ENCODE data around the gene MRRF.

The MRRF gene

GRCh38 chr9:122277285-122277897 is 12.7 kb downstream of the MRRF start:
- no peak overlapping the region for H3K4me3 ChIP-seq (ENCODE audit: low read depth, low read length)
- no peak for DNase-seq (ENCODE audit: low read depth)
- TF ChIP-seq, protein P1, sequence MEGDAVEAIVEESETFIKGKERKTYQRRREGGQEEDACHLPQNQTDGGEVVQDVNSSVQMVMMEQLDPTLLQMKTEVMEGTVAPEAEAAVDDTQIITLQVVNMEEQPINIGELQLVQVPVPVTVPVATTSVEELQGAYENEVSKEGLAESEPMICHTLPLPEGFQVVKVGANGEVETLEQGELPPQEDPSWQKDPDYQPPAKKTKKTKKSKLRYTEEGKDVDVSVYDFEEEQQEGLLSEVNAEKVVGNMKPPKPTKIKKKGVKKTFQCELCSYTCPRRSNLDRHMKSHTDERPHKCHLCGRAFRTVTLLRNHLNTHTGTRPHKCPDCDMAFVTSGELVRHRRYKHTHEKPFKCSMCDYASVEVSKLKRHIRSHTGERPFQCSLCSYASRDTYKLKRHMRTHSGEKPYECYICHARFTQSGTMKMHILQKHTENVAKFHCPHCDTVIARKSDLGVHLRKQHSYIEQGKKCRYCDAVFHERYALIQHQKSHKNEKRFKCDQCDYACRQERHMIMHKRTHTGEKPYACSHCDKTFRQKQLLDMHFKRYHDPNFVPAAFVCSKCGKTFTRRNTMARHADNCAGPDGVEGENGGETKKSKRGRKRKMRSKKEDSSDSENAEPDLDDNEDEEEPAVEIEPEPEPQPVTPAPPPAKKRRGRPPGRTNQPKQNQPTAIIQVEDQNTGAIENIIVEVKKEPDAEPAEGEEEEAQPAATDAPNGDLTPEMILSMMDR (IDR thresholded peaks at IDR 0.05; ENCODE audit: insufficient read depth, low read depth, low read length, missing control alignments), result no peak

GRCh38 chr9:122281368-122281767 is 16.7 kb downstream of the MRRF start:
- H3K4me3 ChIP-seq (ENCODE audit: low read depth, low read length), result no peak overlapping the region
- TF ChIP-seq, protein P1 (IDR thresholded peaks at IDR 0.05; ENCODE audit: insufficient read depth, low read depth, low read length, missing control alignments), result no peak
- no peak for DNase-seq (ENCODE audit: low read depth)

DNA sequence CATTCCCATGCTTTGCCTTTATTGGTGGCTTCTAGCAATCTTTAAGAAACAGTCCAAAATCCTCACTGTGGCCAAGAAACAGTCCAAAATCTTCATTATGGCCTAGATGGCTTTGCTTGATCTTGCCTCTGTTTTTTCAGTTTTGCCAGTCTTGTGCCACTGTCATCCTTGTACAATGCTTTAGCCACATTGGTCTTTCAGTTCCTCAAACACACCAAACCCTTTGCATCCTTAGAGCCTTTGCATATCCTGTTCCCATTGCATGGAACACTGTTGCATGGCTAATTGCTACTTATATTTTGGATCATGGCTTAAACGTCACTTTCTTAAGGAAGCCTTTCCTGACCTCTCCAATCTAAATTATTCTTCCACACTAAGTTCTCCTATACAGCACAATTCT is 22.1 kb downstream of the MRRF start:
- H3K4me3 ChIP-seq (ENCODE audit: low read depth, low read length), result no peak overlapping the region
- TF ChIP-seq, protein P1 (IDR thresholded peaks at IDR 0.05; ENCODE audit: insufficient read depth, low read depth, low read length, missing control alignments), result no peak
- peak; percentile 18 for DNase-seq (ENCODE audit: low read depth)

GRCh38 chr9:122287214-122287720 is 22.6 kb downstream of the MRRF start:
- no peak overlapping the region for H3K4me3 ChIP-seq (ENCODE audit: low read depth, low read length)
- TF ChIP-seq, protein P1 (IDR thresholded peaks at IDR 0.05; ENCODE audit: insufficient read depth, low read depth, low read length, missing control alignments), result no peak

GRCh38 chr9:122291458-122291857 is 26.8 kb downstream of the MRRF start:
- no peak overlapping the region for H3K4me3 ChIP-seq (ENCODE audit: low read depth, low read length)
- TF ChIP-seq, protein P1 (IDR thresholded peaks at IDR 0.05; ENCODE audit: insufficient read depth, low read depth, low read length, missing control alignments), result no peak
- DNase-seq (ENCODE audit: low read depth), result no peak

More at GRCh38 chr9:122287214-122287720, 22.6 kb downstream of the MRRF start:
- no peak for DNase-seq (ENCODE audit: low read depth)

DNA sequence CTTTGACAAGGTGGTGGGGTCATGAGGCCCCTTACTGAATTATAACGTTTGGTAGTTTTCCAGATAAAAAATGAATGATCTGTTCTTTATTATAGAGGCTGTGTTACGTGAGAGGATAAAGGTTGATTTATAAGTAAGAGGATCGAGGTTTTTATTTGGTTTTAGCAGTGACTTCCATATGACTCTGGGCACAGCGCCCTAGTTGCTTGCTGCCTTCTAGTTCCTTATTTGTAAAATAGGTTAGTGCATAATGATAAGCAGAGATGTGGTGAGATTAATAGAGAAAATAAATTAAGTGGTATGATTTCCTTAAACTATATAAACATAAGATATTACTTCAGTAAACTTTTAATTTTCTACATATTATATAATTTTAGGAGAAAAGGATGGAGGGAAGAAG is 29.8 kb downstream of the MRRF start:
- TF ChIP-seq, protein P1 (IDR thresholded peaks at IDR 0.05; ENCODE audit: insufficient read depth, low read depth, low read length, missing control alignments), result no peak
- DNase-seq (ENCODE audit: low read depth), result no peak
- no peak overlapping the region for H3K4me3 ChIP-seq (ENCODE audit: low read depth, low read length)

- no peak overlapping the region for H3K4me3 ChIP-seq (ENCODE audit: low read depth, low read length)
- DNase-seq (ENCODE audit: low read depth), result no peak
- TF ChIP-seq, protein P1 (IDR thresholded peaks at IDR 0.05; ENCODE audit: insufficient read depth, low read depth, low read length, missing control alignments), result no peak
These were observed 32.8 kb downstream of the MRRF start for GRCh38 chr9:122297512-122297911.
